VCaP (cell line): Measurements from ENCODE around the gene SYTL1.

ENCODE experiments used
- H3K27ac ChIP-seq: fragments of 450-650 bp; 2 replicates; pipeline ENCODE4 v1.5.1; 2017
- TF ChIP-seq, protein P1 (sequence below): fragments of 450-650 bp; conservative IDR thresholded peaks from 2 replicates; pipeline ENCODE4 v1.5.1; 2017; ENCODE audit warnings: mild to moderate bottlenecking, moderate library complexity

The SYTL1 gene

GRCh38 chr1:27349784-27350662 is 8.2 kb downstream of the SYTL1 start:
- TF ChIP-seq, protein P1, sequence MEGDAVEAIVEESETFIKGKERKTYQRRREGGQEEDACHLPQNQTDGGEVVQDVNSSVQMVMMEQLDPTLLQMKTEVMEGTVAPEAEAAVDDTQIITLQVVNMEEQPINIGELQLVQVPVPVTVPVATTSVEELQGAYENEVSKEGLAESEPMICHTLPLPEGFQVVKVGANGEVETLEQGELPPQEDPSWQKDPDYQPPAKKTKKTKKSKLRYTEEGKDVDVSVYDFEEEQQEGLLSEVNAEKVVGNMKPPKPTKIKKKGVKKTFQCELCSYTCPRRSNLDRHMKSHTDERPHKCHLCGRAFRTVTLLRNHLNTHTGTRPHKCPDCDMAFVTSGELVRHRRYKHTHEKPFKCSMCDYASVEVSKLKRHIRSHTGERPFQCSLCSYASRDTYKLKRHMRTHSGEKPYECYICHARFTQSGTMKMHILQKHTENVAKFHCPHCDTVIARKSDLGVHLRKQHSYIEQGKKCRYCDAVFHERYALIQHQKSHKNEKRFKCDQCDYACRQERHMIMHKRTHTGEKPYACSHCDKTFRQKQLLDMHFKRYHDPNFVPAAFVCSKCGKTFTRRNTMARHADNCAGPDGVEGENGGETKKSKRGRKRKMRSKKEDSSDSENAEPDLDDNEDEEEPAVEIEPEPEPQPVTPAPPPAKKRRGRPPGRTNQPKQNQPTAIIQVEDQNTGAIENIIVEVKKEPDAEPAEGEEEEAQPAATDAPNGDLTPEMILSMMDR = no peak
- peak overlapping the region; percentile 91 for H3K27ac ChIP-seq

DNA sequence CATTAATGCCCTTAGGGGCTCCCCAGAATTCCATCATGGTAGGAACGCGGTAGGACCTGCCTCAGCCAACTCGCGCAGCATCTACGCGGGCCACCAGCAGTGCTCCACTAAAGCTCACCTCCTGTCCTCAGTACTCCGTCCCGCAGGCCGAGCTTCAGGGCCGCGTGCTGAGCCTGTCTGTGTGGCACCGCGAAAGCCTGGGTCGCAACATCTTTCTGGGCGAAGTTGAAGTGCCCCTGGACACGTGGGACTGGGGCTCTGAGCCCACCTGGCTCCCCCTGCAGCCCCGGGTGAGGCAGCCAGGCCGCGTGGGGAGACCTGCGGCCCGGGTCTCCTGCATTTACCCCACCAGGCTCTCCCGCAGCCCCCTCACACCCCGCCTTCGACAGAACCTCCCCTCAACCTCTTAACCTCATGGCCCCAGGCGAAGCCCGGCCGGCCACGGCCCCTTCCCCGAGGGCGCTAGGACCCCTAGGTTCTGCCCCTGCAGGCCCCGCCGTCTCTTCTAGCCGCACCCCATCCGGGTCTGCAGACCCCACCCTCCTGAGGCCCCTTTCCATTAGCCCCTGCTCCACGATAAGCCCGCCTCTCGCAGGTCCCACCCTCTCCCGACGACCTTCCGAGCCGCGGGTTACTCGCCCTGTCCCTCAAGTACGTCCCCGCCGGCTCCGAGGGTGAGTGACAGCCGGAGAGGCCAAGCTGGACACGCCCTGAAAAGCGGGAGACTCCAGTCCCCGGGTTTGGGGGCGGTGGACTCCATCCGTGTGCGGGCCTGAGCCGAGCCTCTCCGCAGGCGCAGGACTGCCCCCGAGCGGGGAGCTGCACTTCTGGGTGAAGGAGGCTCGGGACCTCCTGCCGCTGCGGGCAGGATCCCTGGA is 9.1 kb downstream of the SYTL1 start:
- peak overlapping the region; percentile 91; the same call in 1 of the 2 replicates for H3K27ac ChIP-seq

DNA sequence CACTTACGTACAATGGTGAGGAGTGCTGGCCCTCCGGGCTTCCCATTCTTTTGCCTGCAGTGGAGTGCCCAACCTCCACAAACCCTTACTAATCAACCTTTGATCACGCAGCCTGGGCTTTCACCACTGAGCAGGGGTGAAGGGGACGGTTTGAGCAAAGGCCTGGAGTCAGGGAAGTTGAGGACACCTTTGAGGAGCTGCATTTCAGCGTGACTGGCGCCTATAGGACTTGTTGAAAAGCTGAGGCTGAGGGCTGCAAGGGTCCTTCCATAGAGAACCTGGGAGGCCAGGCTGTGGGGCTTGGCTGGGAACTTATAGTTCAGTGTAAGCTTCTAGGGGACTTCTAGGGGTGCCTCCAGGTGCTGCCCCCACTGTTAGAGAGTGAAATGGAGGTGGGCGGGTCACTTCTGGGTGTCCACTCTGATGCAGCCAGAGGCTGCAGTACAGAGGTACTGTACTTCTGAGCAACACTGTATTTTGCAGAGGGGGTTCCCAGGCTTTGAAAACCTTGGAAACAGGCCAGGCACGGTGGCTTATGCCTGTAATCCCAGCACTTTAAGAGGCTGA is 9.8 kb downstream of the SYTL1 start:
- TF ChIP-seq, protein P1 = no peak
- no peak overlapping the region for H3K27ac ChIP-seq

More for the DNA sequence above, 9.1 kb downstream of the SYTL1 start:
- TF ChIP-seq, protein P1 = no peak

GRCh38 chr1:27353166-27353565 is 11.3 kb downstream of the SYTL1 start:
- H3K27ac ChIP-seq = no peak overlapping the region
- TF ChIP-seq, protein P1 = no peak

GRCh38 chr1:27353629-27354028 is 11.8 kb downstream of the SYTL1 start:
- TF ChIP-seq, protein P1 = no peak

DNA sequence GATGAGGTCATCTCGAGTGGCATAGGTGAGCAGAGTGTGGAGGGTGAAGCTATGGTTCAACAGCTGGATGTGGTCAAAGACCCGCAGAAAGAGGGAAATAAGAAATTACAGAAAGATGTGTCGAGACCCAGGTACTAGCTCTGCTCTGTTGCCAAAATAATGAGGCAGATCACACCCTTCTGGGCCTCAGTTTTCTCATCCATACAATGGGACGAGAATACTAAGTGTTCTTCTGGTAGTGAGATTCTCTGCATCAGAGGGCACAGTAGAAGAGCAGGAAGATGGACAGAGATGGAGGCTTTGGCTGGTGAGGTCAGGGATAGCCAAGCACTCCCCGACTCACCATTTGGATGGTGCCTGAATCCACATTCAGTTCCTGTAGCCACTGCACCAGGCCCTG is 13.9 kb downstream of the SYTL1 start:
- TF ChIP-seq, protein P1 = no peak
- no peak overlapping the region for H3K27ac ChIP-seq

More at GRCh38 chr1:27353629-27354028, 11.8 kb downstream of the SYTL1 start:
- H3K27ac ChIP-seq = no peak overlapping the region

DNA sequence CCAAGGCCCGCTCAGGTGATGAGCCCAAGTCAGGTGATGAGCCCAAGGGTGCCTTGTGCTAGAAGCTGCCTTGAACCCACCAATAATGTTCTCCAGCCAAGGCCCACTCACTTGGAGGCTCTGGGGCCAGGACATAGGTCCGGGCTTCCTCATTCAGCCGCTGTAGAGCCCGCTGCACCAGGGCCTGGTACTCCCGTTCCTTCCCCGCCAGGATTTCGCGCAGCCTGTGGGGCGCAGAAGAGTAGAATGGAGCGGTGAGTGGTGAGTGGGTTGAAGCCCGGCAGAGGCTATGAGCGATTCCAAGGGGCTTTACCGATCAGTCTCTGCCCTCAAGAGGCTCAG is 14.4 kb downstream of the SYTL1 start:
- TF ChIP-seq, protein P1 = no peak
- no peak overlapping the region for H3K27ac ChIP-seq
